Hematopoietic multipotent progenitor cell (in vitro differentiated cells): ENCODE measurements around the gene BAZ2A. TPM values are rescaled to one million over a fixed set of nuclear protein-coding genes. Genes with fewer than 3 reads are reported as not detected.

Source experiments
- small RNA-seq: library from RNA; depleted of rRNA; stranded (forward); fragments of <200 nt; gene quantifications from one replicate; pipeline ENCODE3, GENCODE V24; 2012
- total RNA-seq: library from RNA; depleted of rRNA; stranded (reverse); fragments of >200 nt; gene quantifications from one replicate; pipeline ENCODE4 v1.2.3, GENCODE V29; 2012

The BAZ2A gene
- total RNA-seq, 1 donor, result 92.1 TPM

Small RNA genes lying within 50 kb of the gene (small RNA-seq; reads per million reads assigned to genes)
- gene RN7SL809P (not detected), gene RNU6-343P (not detected), gene SNORD59A (4,620 reads per million, percentile 100 among the genes with 10 or more reads in this experiment)

Other genes starting within 250 kb of the BAZ2A start
- gene TIMELESS, start 180.9 kb downstream of the BAZ2A start, total RNA-seq, result 6.7 TPM
- gene MIP, start 175.7 kb downstream of the BAZ2A start, total RNA-seq, result under 0.01 TPM
- 4.0 TPM for gene SPRYD4, start 161.7 kb downstream of the BAZ2A start, total RNA-seq
- 0.81 TPM for gene GLS2, start 142.2 kb downstream of the BAZ2A start, total RNA-seq
- 7.5 TPM for gene RBMS2, start 108.5 kb downstream of the BAZ2A start, total RNA-seq
- gene ATP5F1B, start 15.7 kb upstream of the BAZ2A start, total RNA-seq, result 461 TPM
- gene PTGES3, start 58.0 kb upstream of the BAZ2A start, total RNA-seq, result 42.3 TPM
- 951 TPM for gene NACA, start 95.0 kb upstream of the BAZ2A start, total RNA-seq
- 19.1 TPM for gene PRIM1, start 122.0 kb upstream of the BAZ2A start, total RNA-seq
- 0.54 TPM for gene HSD17B6, start 133.0 kb upstream of the BAZ2A start, total RNA-seq